Measurements from ENCODE around the gene THY1.

DNA sequence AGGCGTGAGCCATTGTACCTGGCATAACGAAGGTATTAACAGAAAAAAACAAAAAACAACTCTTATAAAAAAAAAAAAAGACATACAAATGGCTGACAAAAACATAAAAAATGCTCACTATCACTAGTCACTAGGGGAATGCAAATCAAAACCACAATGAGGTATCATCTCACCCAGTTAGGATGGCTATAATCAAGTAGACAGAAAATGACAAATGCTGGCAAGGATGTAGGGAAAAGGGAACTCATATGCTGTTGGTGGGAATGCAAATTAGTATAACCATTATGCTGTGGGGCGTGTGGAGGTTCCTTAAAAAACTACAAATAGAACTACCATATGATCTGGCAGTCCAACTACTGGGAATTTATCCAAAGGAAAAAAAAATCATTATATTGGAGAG, 17.0 kb downstream of the THY1 start:
- TF ChIP-seq EZH2 (optimal IDR thresholded peaks at IDR 0.05; ENCODE audit: low read depth, low read length) (no peak), EZH2phosphoT487 (IDR thresholded peaks at IDR 0.05; ENCODE audit: low read length) (no peak)
- TF ChIP-seq, protein P1, sequence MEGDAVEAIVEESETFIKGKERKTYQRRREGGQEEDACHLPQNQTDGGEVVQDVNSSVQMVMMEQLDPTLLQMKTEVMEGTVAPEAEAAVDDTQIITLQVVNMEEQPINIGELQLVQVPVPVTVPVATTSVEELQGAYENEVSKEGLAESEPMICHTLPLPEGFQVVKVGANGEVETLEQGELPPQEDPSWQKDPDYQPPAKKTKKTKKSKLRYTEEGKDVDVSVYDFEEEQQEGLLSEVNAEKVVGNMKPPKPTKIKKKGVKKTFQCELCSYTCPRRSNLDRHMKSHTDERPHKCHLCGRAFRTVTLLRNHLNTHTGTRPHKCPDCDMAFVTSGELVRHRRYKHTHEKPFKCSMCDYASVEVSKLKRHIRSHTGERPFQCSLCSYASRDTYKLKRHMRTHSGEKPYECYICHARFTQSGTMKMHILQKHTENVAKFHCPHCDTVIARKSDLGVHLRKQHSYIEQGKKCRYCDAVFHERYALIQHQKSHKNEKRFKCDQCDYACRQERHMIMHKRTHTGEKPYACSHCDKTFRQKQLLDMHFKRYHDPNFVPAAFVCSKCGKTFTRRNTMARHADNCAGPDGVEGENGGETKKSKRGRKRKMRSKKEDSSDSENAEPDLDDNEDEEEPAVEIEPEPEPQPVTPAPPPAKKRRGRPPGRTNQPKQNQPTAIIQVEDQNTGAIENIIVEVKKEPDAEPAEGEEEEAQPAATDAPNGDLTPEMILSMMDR (IDR thresholded peaks at IDR 0.05; ENCODE audit: low read length) = no peak

Data from MM.1S (cell line).